ENCODE results near the gene NDC1.

NDC1 gene

DNA sequence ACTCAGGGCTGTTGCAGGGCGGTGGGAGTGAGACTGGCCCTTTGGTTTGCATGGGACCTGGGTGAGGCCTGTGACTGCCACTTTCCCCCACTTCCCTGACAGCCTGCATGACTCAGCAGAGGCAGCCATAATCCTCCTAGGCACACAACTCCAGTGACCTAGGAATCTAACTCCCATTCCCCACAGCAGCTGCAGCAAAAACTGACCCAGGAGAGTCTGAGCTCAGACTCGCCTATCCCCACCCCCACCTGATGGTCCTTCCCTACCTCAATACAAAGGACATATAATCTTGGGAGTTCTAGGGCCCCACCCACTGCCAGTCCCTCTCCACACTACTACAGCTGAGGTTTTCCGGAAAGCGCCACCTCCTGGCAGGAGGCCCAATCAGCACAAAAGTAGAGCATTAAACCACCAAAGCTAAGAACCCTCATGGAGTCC is 26.7 kb downstream of the NDC1 start:
- H3K36me3 ChIP-seq (ENCODE audit: insufficient read depth, low read length), result peaks cover 80% of the 10 kb centered on the region
- H3K4me3 ChIP-seq (ENCODE audit: low read depth in 1 of 2, low read length in 2 of 2), result no peak overlapping the region
- no peak overlapping the region for H3K4me2 ChIP-seq (ENCODE audit: insufficient read depth, low read length)
- H3K4me1 ChIP-seq (ENCODE audit: insufficient read depth, low read length), result no peaks in the 10 kb centered on the region
- H3K9ac ChIP-seq (ENCODE audit: low read depth, low read length), result no peak overlapping the region
- peak; percentile 43 for DNase-seq
- no peak overlapping the region for H2AFZ ChIP-seq (ENCODE audit: low read depth, low read length)
- no peaks in the 10 kb centered on the region for H3K9me3 ChIP-seq (ENCODE audit: insufficient read depth, low read length, severe bottlenecking)
- ATAC-seq (ENCODE audit: insufficient read depth, low read depth), result no peak
- H3K27ac ChIP-seq (ENCODE audit: low read length), result peak overlapping the region; percentile 29
- no peaks in the 10 kb centered on the region for H3K27me3 ChIP-seq (ENCODE audit: insufficient read depth, low read length, poor library complexity)
- peaks cover 49% of the 10 kb centered on the region for H3K79me2 ChIP-seq (ENCODE audit: insufficient read depth, low read length)
- peaks cover 18% of the 10 kb centered on the region for H4K20me1 ChIP-seq (ENCODE audit: insufficient read depth, low read length)
- TF ChIP-seq EZH2 (IDR thresholded peaks at IDR 0.05; ENCODE audit: borderline replicate concordance, low read depth, low read length, severe bottlenecking), result no peak
- TF ChIP-seq, protein P1, sequence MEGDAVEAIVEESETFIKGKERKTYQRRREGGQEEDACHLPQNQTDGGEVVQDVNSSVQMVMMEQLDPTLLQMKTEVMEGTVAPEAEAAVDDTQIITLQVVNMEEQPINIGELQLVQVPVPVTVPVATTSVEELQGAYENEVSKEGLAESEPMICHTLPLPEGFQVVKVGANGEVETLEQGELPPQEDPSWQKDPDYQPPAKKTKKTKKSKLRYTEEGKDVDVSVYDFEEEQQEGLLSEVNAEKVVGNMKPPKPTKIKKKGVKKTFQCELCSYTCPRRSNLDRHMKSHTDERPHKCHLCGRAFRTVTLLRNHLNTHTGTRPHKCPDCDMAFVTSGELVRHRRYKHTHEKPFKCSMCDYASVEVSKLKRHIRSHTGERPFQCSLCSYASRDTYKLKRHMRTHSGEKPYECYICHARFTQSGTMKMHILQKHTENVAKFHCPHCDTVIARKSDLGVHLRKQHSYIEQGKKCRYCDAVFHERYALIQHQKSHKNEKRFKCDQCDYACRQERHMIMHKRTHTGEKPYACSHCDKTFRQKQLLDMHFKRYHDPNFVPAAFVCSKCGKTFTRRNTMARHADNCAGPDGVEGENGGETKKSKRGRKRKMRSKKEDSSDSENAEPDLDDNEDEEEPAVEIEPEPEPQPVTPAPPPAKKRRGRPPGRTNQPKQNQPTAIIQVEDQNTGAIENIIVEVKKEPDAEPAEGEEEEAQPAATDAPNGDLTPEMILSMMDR (IDR thresholded peaks at IDR 0.05; ENCODE audit: borderline replicate concordance, extremely low read depth, low read length, poor library complexity, severe bottlenecking), result peak; percentile 61

DNA sequence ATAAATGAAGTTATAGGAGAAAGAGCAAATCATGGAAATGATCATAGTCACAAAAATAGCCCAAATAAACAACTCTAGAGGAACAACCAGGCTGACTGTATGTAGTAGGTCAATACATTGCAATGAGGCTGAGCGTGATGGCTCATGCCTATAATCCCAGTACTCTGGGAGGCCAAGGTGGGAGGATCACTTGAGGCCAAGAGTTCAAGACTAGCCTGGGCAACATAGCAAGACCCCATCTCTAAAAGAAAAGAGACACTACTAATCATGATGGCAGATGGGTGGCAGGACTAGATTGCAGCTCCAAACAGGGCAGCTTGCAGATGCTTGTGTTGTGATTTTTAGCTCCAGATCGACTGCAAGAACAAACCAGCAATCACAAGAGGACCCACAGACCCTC is 27.6 kb downstream of the NDC1 start:
- Histone ChIP-seq H3K9ac (ENCODE audit: low read depth, low read length) (no peak overlapping the region), H4K20me1 (ENCODE audit: insufficient read depth, low read length) (peaks cover 18% of the 10 kb centered on the region), H3K4me2 (ENCODE audit: insufficient read depth, low read length) (no peak overlapping the region), H3K9me3 (ENCODE audit: insufficient read depth, low read length, severe bottlenecking) (no peaks in the 10 kb centered on the region), H3K79me2 (ENCODE audit: insufficient read depth, low read length) (peaks cover 41% of the 10 kb centered on the region), H3K4me3 (ENCODE audit: low read depth in 1 of 2, low read length in 2 of 2) (no peak overlapping the region), H3K4me1 (ENCODE audit: insufficient read depth, low read length) (no peaks in the 10 kb centered on the region), H3K27me3 (ENCODE audit: insufficient read depth, low read length, poor library complexity) (no peaks in the 10 kb centered on the region), H2AFZ (ENCODE audit: low read depth, low read length) (no peak overlapping the region), H3K27ac (ENCODE audit: low read length) (no peak overlapping the region), H3K36me3 (ENCODE audit: insufficient read depth, low read length) (peaks cover 82% of the 10 kb centered on the region)
- DNase-seq, result no peak
- ATAC-seq (ENCODE audit: insufficient read depth, low read depth), result no peak
- no peak for TF ChIP-seq EZH2 (IDR thresholded peaks at IDR 0.05; ENCODE audit: borderline replicate concordance, low read depth, low read length, severe bottlenecking)

DNA sequence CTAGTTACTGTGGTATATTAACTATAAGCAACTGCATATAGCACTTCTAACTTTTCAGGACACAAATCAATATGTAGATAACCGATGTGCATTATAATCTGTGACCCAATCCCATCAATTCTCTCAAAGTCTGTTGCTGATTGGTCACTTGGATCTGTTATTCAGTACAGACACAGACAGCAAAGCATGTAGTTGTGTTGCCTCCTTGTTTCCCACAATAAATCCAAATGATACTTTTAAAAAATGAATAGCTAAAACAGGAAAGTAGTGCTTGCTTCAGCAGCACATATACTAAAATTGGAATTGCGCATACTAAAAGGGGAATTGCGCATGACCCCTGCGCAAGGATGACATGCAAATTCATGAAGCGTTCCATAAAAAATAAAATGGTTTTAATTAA is 28.1 kb downstream of the NDC1 start:
- no peak overlapping the region for H3K4me2 ChIP-seq (ENCODE audit: insufficient read depth, low read length)
- H3K27ac ChIP-seq (ENCODE audit: low read length), result no peak overlapping the region
- peaks cover 38% of the 10 kb centered on the region for H3K79me2 ChIP-seq (ENCODE audit: insufficient read depth, low read length)
- H3K36me3 ChIP-seq (ENCODE audit: insufficient read depth, low read length), result peaks cover 82% of the 10 kb centered on the region
- ATAC-seq (ENCODE audit: insufficient read depth, low read depth) (no peak), DNase-seq (no peak)
- TF ChIP-seq, protein P1 (IDR thresholded peaks at IDR 0.05; ENCODE audit: borderline replicate concordance, extremely low read depth, low read length, poor library complexity, severe bottlenecking), result no peak
- no peak for TF ChIP-seq EZH2 (IDR thresholded peaks at IDR 0.05; ENCODE audit: borderline replicate concordance, low read depth, low read length, severe bottlenecking)
- no peak overlapping the region for H2AFZ ChIP-seq (ENCODE audit: low read depth, low read length)
- no peak overlapping the region for H3K4me3 ChIP-seq (ENCODE audit: low read depth in 1 of 2, low read length in 2 of 2)
- no peaks in the 10 kb centered on the region for H3K4me1 ChIP-seq (ENCODE audit: insufficient read depth, low read length)
- H3K9ac ChIP-seq (ENCODE audit: low read depth, low read length), result no peak overlapping the region
- H3K9me3 ChIP-seq (ENCODE audit: insufficient read depth, low read length, severe bottlenecking), result no peaks in the 10 kb centered on the region
- H4K20me1 ChIP-seq (ENCODE audit: insufficient read depth, low read length), result peaks cover 18% of the 10 kb centered on the region
- no peaks in the 10 kb centered on the region for H3K27me3 ChIP-seq (ENCODE audit: insufficient read depth, low read length, poor library complexity)

DNA sequence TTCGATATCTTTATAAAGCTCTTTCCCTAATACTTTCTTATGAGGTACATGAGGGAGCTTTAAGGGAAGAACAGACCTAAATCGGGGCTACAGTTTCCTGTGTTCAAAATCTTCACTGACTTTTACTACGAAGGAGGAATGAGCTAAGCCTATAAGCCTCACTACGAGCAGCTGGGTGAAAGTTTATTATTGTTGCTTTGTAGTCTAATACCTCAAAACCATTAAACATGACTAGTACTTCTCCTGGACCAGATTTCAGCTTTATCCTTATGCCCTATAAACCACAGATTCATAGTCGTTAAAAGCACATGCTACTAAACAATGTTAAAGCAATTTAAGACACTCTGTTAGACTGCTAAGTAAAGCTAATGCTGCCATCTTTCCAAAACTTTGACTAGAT is 30.2 kb downstream of the NDC1 start:
- peaks cover 33% of the 10 kb centered on the region for H3K79me2 ChIP-seq (ENCODE audit: insufficient read depth, low read length)

More for the DNA sequence above, 30.2 kb downstream of the NDC1 start:
- Histone ChIP-seq H3K4me1 (ENCODE audit: insufficient read depth, low read length) (no peaks in the 10 kb centered on the region), H2AFZ (ENCODE audit: low read depth, low read length) (no peak overlapping the region), H3K9ac (ENCODE audit: low read depth, low read length) (no peak overlapping the region), H4K20me1 (ENCODE audit: insufficient read depth, low read length) (peaks cover 18% of the 10 kb centered on the region), H3K4me3 (ENCODE audit: low read depth in 1 of 2, low read length in 2 of 2) (no peak overlapping the region), H3K27ac (ENCODE audit: low read length) (no peak overlapping the region), H3K27me3 (ENCODE audit: insufficient read depth, low read length, poor library complexity) (no peaks in the 10 kb centered on the region), H3K9me3 (ENCODE audit: insufficient read depth, low read length, severe bottlenecking) (no peaks in the 10 kb centered on the region), H3K4me2 (ENCODE audit: insufficient read depth, low read length) (no peak overlapping the region), H3K36me3 (ENCODE audit: insufficient read depth, low read length) (peaks cover 90% of the 10 kb centered on the region)
- ATAC-seq (ENCODE audit: insufficient read depth, low read depth) (no peak), DNase-seq (no peak)
- TF ChIP-seq, protein P1 (IDR thresholded peaks at IDR 0.05; ENCODE audit: borderline replicate concordance, extremely low read depth, low read length, poor library complexity, severe bottlenecking), result no peak
- TF ChIP-seq EZH2 (IDR thresholded peaks at IDR 0.05; ENCODE audit: borderline replicate concordance, low read depth, low read length, severe bottlenecking), result no peak

Data from DND-41 (cell line).